ENCODE measurements around the gene OR13C9.

DNA sequence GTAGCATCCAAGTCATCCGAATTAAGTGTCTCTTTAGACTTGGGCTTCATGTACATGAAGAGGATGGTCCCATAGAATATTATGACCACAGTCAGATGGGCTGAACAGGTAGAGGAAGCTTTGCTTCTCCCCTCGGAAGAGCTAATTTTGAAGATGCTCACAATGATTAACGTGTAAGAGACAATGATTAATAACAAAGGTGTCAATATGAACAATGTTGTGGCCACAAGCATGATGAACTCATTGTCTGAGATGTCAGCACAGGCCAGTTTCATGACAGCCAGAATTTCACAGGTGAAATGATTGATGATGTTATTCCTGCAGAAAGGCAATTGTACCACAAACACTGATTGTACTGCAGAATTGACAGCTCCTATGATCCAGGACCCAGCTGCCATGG lies 13.2 kb downstream of the OR13C9 start:
- TF ChIP-seq POLR2AphosphoS5 (IDR thresholded peaks at IDR 0.05; ENCODE audit: borderline replicate concordance, low read depth, low read length) (no peak), EZH2 (IDR thresholded peaks at IDR 0.05) (no peak), FOXP2 (optimal IDR thresholded peaks at IDR 0.05; ENCODE audit: control extremely low read depth, extremely low read length, insufficient read depth) (no peak)

Data from SK-N-MC (cell line).